MM.1S (cell line): ENCODE measurements around the gene RBBP7.

Source experiments
- CTCF ChIP-seq: fragments of 300-600 bp; sonication (generic); IDR thresholded peaks from 2 replicates; pipeline ENCODE4 v1.5.1; 2016; ENCODE audit warnings: antibody characterized with exemption, low read length, mixed read lengths
- EZH2 ChIP-seq: fragments of 300-600 bp; sonication (generic); optimal IDR thresholded peaks from 2 replicates; pipeline ENCODE3; 2017; ENCODE audit warnings: low read depth, mild to moderate bottlenecking, antibody characterized with exemption, low read length, mixed read lengths
- EZH2phosphoT487 ChIP-seq: fragments of 300-600 bp; sonication (generic); IDR thresholded peaks from 2 replicates; pipeline ENCODE4 v1.6.1; 2018; ENCODE audit warnings: antibody characterized with exemption, low read length

DNA sequence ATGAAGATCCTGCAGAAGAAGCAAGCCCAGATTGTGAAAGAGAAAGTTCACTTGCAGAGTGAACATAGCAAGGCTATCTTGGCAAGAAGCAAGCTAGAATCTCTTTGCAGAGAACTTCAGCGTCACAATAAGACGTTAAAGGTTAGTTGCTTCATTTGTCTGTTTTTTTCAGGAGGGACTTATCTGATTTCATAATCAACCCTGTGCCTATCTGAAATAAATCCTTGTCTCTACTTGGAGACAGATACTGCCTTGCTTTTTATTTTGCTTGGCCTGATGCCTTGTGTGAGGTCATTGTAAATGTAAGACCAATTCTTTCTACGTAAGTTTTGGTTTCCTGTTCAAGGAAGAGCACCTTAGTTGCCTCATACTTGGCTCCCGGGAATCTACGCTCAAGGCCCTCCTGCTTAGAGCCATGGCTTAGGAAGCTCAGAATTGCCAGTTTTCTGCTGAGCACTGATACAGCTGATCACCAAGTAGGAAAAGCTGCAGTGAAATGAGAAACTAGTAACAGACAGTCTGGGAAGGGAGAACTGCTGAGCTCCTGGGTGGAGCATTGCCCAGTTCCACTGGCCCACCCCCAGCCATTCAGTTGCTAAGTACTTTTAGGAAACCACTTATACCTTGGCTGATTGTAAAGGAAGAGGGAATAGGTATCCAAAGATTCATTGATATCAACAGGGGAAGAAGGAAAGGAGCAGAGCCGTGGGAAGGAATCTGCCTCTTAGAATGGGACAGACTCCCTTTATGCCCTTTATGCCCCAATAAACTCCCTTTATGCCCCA, 41.8 kb downstream of the RBBP7 start:
- TF ChIP-seq CTCF (no peak), EZH2phosphoT487 (no peak), EZH2 (no peak)
